ENCODE results near the gene KCNJ11. TPM values are rescaled to one million over a fixed set of nuclear protein-coding genes. Genes with fewer than 3 reads are reported as not detected.

The KCNJ11 gene
- total and polyA plus RNA-seq, 2 of the 8 experiments (the other 6 are each of a cell fraction or from before 2014, with no cell fraction given): 3.8 to 6.3 TPM

DNA sequence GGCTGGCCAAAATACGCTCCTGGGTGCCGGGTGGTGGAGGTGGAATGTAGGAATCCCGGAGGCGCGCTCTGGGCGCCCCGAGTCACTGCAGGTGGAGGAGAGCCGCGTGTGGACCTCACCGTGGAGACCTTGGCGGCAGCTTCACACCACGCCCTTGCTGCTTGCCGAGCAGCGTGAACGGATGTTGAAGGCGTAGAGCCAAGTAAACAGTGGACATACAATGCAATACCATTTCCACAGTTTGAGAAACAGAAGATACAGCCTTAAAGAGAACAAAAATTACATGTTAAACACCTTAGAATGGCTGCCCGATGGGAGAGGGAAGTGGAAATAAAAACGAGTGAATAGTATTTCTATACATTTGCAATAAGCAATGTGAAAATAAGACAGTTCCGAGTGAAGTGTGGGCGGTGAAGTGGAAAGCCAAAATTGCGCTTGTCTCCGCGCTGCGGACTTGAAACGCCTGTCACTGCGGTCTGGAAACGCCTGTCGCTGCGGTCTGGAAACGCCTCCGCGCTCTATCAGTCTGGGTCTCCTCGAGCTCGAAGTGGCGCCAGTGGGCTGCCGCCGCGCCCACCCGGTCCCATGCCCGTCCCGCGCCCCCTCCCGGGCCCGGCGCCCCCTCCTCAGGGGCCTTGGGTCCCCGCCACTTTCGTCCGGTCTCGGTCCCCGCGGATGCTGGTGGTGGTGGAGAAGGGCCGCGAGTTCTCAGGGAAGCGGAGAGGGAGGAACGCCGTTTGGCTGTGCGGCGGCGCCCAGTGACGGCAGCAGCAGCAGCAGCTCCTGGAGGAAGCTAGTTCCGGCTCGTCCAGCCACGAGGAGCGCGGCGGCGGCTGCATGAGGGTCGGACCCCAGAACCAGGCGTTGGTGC is 35.3 kb downstream of the KCNJ11 start (continued):
- TF ChIP-seq EZH2 (IDR thresholded peaks at IDR 0.05; ENCODE audit: low read depth, low read length, severe bottlenecking) (peak; percentile 89), SIN3A (conservative IDR thresholded peaks at IDR 0.05 in 1 of 2, IDR thresholded peaks at IDR 0.05 in 1 of 2; ENCODE audit: low read depth in 1 of 2, low read length in 2 of 2) (0 out of 4 replicates have a peak, but pooled peaks of 1 of the 2 experiments have one; percentile 20), GTF2F1 (IDR thresholded peaks at IDR 0.05; ENCODE audit: borderline replicate concordance, low read depth, low read length) (no peak), RNF2 (IDR thresholded peaks at IDR 0.05; ENCODE audit: borderline replicate concordance, low read depth, low read length, missing control alignments, poor library complexity, severe bottlenecking) (peak; percentile 65), PHF8 (conservative IDR thresholded peaks at IDR 0.05; ENCODE audit: low read depth, low read length) (0 out of 2 replicates have a peak, but pooled peaks have one; percentile 18), CREB1 (IDR thresholded peaks at IDR 0.05) (peak; percentile 65), KDM4A (IDR thresholded peaks at IDR 0.05; ENCODE audit: low read depth, low read length, severe bottlenecking) (peak; percentile 50), TEAD4 (IDR thresholded peaks at IDR 0.05; ENCODE audit: low read depth, low read length) (no peak)
